ENCODE results near the gene CPNE9.

DNA sequence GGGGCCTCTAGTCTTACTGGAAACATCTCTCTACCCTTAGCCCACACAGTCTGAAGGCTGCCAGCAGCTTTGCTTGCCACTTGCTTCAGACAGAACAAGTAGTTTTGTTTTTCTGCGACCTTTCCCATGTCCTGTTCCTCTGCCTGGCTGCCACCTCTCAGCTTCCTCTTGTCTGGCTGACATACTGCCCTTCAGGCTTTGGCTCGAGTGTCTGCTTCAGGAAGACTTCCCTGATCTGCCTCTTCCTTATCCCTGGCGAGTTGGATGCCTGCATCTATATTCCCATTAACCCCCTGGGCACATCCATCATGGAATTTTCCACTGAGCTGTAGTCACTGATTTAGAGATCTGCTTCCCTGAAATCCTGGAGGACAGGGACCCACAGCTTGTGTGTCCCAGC is 25.1 kb upstream of the CPNE9 start:
- TF ChIP-seq, protein P1, sequence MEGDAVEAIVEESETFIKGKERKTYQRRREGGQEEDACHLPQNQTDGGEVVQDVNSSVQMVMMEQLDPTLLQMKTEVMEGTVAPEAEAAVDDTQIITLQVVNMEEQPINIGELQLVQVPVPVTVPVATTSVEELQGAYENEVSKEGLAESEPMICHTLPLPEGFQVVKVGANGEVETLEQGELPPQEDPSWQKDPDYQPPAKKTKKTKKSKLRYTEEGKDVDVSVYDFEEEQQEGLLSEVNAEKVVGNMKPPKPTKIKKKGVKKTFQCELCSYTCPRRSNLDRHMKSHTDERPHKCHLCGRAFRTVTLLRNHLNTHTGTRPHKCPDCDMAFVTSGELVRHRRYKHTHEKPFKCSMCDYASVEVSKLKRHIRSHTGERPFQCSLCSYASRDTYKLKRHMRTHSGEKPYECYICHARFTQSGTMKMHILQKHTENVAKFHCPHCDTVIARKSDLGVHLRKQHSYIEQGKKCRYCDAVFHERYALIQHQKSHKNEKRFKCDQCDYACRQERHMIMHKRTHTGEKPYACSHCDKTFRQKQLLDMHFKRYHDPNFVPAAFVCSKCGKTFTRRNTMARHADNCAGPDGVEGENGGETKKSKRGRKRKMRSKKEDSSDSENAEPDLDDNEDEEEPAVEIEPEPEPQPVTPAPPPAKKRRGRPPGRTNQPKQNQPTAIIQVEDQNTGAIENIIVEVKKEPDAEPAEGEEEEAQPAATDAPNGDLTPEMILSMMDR (IDR thresholded peaks at IDR 0.05): no peak
- TF ChIP-seq POLR2A (IDR thresholded peaks at IDR 0.05) (no peak), EP300 (IDR thresholded peaks at IDR 0.05) (no peak)
